Stimulated activated CD4-positive, alpha-beta T cell treated with anti-CD3 and anti-CD28 coated beads, Interleukin-15, amount 100 ng/mL, for 48 hours (primary cell): ENCODE measurements around the gene AGAP1.

Source experiments
- DNase-seq, 2 donors: peaks; one replicate each; pipeline ENCODE4 v3.0.0-alpha.2; 2020; ENCODE audit warnings: low read depth in 2 of 2

Gene AGAP1

DNA sequence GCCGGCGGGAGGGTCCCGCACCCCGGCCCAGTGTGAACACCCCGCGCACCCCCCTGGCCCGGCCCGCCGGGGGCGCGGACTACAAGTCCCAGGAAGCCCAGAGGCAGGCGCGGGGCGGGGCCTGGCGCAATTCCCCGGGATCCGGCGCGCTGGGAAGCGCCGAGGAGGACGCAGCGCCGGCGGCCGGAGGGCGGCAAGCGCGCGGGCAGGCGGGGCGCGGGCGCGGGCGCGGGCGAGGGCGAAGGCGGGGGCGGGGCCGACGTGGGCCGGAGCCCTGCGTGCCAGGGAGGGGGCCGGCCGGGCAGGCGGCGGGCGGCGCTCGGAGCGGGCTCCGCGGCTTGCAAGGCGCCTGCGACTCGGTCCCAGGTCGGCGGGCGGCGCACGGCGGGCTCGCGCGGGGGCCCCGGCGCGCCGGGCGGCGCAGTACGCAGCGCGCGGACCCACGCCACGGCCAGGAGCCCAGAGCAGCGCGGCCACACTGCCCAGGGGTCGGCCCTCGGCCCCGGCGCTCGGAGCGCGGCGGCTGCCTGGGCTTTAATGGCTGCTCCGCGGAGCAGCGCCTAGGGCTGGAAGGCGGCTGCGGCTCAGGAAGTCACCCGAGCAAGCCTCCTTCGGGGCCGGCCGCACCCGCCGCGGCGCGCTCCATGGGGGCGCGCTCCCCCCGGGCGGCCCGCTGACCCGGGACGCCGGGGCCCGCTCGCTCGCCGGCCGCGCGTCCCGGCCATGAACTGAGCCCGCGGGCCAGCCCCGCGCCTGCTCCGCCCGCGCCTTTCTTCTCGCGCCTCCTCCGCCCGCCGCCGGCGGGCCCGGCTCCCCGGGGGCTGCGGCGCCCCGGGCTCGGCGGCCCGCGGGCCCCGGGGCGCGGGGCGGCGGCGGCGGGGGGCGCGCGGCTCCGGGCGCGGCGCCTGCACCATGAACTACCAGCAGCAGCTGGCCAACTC lies at the start of gene AGAP1:
Gene AGAP1, plus strand, starts transcription at position 269 of the 941 bp plus-strand sequence.
- DNase-seq, result no peak

DNA sequence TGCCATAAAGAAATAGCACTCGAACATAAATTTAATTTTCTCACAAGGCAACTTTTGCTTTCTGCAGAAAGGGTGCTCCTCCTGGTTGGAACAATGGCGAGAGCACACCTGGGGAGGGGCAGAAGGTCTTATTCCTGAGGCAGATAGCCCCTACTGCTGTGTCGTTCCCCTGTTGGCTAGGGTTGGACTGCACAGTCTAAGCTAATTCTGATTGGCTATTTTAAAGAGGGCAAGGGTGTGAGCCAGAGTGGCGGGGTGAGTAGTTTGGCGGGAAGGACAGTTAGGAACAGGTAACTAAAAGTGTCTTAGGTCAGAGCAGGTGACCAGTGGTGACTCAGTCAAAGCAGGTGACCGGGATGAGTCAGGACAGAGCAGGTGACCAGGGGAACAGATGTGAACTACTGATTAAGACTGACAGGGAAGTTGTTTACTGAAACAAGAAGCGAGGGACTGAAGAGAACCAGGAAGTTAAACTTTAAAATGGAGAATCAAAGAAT lies 49.7 kb upstream of the AGAP1 start:
- DNase-seq, result no peak

DNA sequence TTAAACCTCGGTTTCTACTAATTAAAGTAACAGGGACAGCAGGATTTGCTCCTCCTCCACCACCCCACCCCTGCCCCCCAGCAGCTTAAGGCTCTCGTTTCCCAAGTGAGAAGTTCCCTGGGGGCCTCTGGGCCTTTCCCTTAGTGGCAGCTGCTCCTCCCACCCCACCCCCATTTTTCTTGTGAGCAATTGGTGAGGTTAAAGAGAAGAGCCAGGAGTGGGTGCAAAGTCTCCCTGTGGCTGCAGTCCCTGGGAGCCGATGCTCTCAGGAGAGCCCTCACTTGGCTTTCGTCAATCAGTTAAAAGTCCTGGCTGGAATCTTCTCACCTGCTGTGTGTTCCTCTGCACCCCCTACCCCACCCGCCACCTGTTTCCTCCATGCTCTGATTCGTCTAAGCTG lies 48.7 kb upstream of the AGAP1 start:
- DNase-seq, result no peak

DNA sequence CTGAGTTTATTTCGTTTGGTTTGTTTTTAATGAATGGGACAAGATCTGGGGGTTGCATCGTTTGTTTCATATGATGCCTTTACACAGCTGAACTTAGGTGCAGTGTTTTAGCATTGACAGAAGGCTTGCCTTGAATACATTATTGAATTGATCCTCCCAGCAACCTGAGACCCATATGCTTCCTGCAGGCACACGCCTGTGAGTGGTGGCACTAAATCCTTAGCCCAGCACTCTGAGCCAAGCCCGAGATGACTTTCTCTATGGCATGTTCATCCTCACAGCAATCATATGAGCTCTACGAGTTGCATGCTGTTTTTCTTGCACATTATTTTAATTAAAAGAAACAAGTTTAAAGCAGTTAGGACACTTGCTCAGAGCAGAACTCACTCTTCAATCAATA lies 47.8 kb upstream of the AGAP1 start:
- DNase-seq, result no peak

DNA sequence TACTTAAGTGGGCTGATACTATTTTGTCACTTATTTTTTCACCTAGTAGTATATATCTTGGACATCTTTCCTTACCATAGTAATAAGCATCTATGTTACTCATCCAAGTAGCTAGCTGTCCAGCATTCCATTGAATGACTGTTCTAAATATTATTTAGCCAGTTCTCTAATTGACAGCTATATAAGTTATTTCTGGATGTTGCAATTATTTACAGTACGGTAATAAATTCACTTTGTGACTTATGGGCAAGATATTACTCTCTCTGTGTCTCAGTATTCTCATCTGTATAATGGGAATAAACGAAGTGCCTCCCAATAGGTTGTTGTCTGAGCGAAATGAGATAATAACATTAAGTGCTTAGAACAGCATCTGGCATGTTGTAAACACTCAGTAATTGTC lies 46.6 kb upstream of the AGAP1 start:
- no peak for DNase-seq

DNA sequence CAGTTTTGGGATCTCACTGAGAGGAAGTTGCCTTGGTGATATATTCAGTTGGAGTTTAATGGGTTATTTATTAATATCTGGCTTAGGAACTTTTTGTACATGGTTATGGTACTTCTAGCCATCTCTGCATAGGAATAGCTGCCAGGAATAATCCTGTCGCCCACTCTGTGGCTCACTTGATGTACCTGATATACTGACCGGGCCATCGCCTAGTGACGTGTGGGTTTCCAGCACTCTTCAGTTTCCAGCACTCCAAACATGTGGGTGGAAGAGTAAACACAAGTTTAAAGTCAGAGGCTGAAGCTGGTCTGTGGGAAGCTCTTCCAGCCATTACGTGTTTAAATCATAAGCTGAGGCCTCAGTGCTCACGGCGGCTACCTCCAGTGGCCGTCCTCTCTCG lies 44.3 kb upstream of the AGAP1 start:
- DNase-seq, result no peak

DNA sequence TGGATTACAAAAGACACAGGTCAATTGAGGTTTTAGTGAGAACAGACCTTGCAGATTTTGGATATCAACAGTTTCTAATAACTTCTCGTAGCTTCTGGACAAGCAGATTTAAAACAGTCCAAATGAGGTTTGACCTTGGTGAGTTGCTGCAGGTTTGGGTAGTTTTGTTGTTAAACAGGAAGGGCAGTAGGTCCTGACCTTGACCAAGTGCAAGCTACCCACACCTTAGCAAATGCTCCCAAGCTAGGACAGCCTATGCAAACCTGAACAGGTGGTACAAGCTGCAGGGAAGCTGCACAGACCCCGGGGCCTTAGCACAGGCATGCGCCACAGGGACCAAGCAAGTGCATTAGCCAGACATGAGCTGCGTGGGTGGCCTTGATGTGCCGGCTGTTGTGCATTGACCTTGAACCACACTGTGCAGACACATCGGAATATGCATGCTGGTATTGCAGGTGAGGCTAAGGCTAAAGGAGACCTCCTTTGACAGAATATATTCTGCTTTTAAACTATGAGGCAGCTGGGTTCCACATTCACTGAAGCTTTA lies 40.2 kb upstream of the AGAP1 start:
- no peak for DNase-seq

DNA sequence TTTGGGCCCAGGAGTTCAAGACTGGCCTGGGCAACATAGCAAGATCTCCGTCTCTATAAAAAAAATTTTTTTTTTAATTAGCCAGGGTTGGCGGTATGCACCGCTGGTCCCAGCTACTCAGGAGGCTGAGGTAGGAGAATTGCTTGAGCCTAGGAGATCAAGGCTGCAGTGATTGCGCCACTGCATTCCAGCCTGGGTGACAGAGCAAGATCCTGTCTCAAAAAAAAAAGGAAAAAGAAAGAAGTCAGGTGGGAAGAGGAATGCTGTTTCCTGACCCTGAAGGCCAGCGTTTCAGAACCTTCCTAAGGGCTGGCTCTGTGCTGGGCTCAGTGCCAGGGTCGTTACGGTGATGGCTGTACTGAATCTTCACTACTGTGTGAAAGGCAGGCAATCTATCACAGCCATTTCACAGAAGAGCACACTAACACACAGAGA lies 35.0 kb upstream of the AGAP1 start:
- no peak for DNase-seq

- DNase-seq, result no peak
These were observed 33.2 kb upstream of the AGAP1 start for GRCh38 chr2:235460548-235461047.

DNA sequence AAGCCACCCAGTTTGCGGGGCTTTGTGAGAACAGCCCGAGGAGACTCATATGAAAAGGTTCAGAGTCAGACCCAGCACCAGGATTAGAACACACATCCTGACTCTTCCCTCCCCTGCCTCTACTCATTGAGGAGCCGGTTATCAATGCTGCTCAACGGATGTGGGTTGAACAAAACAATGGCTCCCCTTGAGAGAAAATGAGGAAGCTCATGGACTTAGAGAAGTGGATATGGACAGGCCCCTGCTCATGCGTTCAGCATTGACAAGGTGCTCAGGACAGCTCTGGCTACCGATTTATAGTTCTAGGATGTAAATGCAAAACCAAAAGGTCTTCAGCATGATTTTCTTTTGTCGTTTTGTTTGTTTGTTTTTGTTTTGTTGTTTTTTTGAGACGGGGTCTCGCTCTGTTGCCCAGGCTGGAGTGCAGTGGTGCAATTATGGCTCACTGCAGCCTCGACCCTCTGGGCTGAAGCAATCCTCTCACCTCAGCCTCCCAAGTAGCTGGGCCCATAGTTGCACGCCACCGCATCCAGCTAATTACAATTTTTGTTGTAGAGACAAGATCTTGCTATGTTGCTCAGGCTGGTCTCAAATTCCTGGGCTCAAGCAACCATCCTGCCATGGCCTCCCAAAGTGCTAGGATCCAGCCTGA lies 32.0 kb upstream of the AGAP1 start:
- DNase-seq, result no peak

GRCh38 chr2:235462415-235462790 lies 31.4 kb upstream of the AGAP1 start:
- no peak for DNase-seq

GRCh38 chr2:235463893-235464292 lies 29.9 kb upstream of the AGAP1 start:
- no peak for DNase-seq

GRCh38 chr2:235467588-235467987 lies 26.3 kb upstream of the AGAP1 start:
- DNase-seq, result no peak

GRCh38 chr2:235468978-235469655 lies 24.7 kb upstream of the AGAP1 start:
- DNase-seq, result no peak

DNA sequence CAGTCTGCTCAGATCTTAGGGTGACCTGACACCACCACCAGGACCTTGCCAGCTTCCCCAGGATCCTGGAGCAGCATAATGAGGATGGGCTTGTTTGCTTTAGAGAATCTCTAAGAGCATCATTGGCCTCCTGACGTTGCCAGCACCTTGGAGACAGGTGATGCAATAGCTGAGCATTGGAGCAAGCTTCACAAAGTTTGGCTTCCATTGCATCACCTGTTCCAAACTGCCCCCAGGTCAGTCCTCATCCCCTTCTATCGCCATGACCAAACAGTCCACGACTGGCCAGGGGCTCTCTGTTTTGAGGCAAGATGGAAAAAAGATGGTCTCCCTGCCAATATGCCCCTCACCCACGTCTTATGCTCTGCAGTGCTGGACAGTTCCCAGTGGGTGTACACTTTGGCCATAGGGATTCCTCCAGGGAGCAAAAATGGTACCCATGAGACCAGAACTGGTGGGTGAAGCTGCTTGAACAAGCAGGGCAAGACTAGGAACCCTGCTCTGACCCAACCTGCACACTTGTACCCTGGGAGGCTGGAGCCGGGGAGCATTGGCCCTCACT lies 22.6 kb upstream of the AGAP1 start:
- DNase-seq, result no peak

- DNase-seq, result no peak
These were observed 21.4 kb upstream of the AGAP1 start for GRCh38 chr2:235472443-235472842.

GRCh38 chr2:235478609-235479008 lies 15.2 kb upstream of the AGAP1 start:
- no peak for DNase-seq

DNA sequence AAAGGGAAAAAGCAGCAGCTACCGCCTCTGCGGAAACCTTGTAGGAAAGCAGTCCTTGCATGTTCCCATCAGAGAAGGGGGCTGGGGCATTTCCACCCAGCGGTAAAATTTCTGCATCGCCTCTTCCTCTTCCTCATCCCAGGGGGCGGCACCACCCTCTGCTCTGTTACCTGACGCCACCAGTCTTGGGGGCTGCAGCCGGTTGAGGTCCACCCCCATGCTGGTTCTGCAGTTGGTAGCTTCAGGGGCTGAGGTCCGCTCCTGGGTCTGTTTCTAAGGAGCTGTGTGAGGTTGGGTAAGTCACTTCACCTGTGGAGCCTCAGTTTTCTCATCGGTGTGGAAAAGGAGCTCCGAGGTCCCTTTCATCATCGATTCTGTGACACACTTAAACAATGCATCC lies 14.2 kb upstream of the AGAP1 start:
- no peak for DNase-seq

DNA sequence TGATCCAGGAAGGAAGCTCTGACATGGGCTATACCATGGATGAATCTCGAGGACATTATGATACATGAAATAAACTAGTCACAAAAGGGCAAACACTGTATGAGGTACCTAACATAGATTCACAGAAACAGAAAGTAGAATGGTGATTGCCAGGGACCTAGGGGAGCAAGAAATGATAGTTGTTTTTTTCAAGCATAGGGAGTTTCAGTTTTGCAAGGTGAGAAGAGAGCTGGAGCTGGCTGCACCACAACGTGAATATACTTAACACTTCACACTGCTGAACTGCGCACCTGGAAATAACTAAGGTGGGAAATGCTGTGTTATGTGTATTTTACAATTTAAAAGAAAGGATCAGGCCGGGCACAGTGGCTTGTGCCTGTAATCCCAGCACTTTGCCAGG lies 13.2 kb upstream of the AGAP1 start:
- no peak for DNase-seq

DNA sequence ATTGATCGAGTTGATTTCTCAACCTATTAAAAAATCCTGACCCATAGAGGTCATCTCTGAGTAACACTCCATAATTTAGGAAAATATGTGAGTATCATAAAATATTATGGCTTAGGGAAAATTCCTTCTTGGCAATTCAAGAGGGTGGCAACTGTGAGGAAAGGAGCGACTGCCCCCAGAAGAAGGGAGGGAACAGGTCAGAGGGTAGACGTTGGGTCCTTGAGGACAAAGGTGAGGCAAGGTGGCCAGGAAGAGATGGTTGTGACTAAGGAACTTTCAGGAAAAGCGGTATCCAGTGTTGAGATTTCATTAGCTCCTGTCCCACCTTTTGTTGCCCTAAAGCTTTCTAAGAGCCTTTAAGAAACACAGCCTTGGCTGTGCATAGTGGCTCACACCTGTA lies 10.5 kb upstream of the AGAP1 start:
- DNase-seq, result no peak

GRCh38 chr2:235485362-235485761 lies 8.5 kb upstream of the AGAP1 start:
- no peak for DNase-seq

- no peak for DNase-seq
These were observed 7.1 kb upstream of the AGAP1 start for GRCh38 chr2:235486729-235487128.
